H1 (cell line): ENCODE results near the gene ZNF155. TPM values are rescaled to one million over a fixed set of nuclear protein-coding genes. Genes with fewer than 3 reads are reported as not detected.
A peak's percentile ranks its signal among the peaks of the same experiment; 100 is the strongest.

ENCODE experiments used
- CBX8 ChIP-seq: fragments of 300-800, 300-1000 bp; sonication (generic); IDR thresholded peaks from 2 replicates; pipeline ENCODE4 v1.7.1; 2016; ENCODE audit warnings: low read depth, low read length, borderline replicate concordance
- KDM4A ChIP-seq: IDR thresholded peaks from one replicate; pipeline ENCODE4 v1.7.1; 2012; ENCODE audit warnings: low read depth, mild to moderate bottlenecking, moderate library complexity, low read length, inconsistent platforms; ENCODE audit not compliant: severe bottlenecking
- KDM5A ChIP-seq: fragments of 200-600 bp; IDR thresholded peaks from 2 replicates; pipeline ENCODE4 v1.7.1; 2012; ENCODE audit warnings: mild to moderate bottlenecking, low read length, inconsistent platforms, mixed read lengths
- polyA plus RNA-seq, 7 experiments: library from polyadenylated mRNA; depleted of rRNA in 3 of 7; stranded (reverse) in 5 of 7; unstranded in 2 of 7; fragments of >200 nt in 5 of 7; fragments of 200-250 nt in 2 of 7; gene quantifications; 1 replicate in 5 of 7; 2 replicates in 1 of 7; 4 replicates in 1 of 7; pipeline versions ENCODE4 v1.2.1 to v1.2.3, GENCODE V29; 2011 to 2013; ENCODE audit warnings: missing spikeins in 2 of 7, mixed read lengths in 2 of 7
- total RNA-seq: library from RNA; stranded (reverse); fragmentation: NEBNext Ultra II Directional; extraction: Animal tissue kit (Norgen Biotek cat#: 25700); gene quantifications from 2 replicates; pipeline ENCODE4 v1.2.1, GENCODE V29; 2021
- TF ChIP-seq, protein P1 (sequence below): IDR thresholded peaks from 2 replicates; pipeline ENCODE4 v1.6.1; 2012; ENCODE audit warnings: low read length, inconsistent platforms

ZNF155 gene
- total and polyA plus RNA-seq, 2 of the 8 experiments (the other 6 are each of a cell fraction or from before 2014, with no cell fraction given): 3.1 to 9.0 TPM

DNA sequence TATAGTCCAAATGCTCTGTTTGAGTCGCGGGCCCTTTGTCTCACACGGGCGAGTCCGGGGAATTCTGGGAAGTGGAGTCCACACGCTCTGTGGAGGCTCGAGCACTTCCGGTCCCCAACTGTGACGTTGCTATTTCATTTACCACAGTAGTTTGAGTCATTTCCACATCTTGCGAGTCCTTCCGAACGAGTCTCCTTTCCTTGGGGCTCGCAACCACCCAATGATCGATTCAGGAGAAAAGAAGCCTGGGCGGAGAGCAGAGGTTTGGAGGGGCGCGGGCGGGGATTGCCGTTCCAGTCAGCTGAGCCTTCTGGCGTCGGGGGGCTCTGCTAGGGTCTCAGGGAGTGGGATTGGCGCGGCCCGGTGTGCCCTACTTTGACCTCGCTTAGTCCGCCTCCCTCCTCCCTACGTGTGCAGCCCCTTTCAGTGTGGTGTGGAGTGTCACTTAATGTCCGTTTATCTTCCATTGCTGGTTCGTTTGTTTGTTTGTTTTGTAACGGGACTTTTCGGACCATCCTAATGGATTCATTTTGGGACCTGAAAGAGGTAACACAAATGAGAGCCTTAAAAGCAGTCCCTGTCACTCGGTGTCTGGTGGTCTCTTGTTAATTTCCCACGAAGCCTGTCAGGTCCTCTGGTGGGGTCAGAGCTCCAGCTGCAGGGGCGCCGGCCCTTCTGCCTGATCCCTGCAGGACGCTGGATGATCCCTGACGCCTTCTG lies 41.4 kb downstream of the ZNF155 start, which contains the start of gene ZNF222 (continued):
- no peak for TF ChIP-seq KDM5A
- TF ChIP-seq CBX8: no peak
- peak; percentile 94 for TF ChIP-seq KDM4A
- TF ChIP-seq, protein P1, sequence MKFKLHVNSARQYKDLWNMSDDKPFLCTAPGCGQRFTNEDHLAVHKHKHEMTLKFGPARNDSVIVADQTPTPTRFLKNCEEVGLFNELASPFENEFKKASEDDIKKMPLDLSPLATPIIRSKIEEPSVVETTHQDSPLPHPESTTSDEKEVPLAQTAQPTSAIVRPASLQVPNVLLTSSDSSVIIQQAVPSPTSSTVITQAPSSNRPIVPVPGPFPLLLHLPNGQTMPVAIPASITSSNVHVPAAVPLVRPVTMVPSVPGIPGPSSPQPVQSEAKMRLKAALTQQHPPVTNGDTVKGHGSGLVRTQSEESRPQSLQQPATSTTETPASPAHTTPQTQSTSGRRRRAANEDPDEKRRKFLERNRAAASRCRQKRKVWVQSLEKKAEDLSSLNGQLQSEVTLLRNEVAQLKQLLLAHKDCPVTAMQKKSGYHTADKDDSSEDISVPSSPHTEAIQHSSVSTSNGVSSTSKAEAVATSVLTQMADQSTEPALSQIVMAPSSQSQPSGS: no peak
